Panc1 (cell line): Measurements from ENCODE around the gene PDE10A. TPM values are rescaled to one million over a fixed set of nuclear protein-coding genes. Genes with fewer than 3 reads are reported as not detected.

Source experiments
- ATAC-seq: fragments of 200-7000 bp; cut with Tn5 transposase; 2 replicates; pipeline ENCODE4 v1.9.1; 2020; ENCODE audit warnings: mild to moderate bottlenecking, moderate library complexity
- BruUV-seq: library from RNA; stranded (reverse); fragments of 400-500 nt; replicated peaks from 2 replicates; lab custom pipeline; 2021; lab: Mats Ljungman, UMichigan
- CTCF ChIA-PET: fragments of 300-600 bp; sonication (Branson Sonifier 250); formaldehyde crosslinking; loops from one replicate; lab custom pipeline; 2022; ENCODE audit warnings: antibody characterized with exemption; lab: Charles Lee
- POLR2A ChIA-PET: fragments of 300-600 bp; sonication (Branson Sonifier 250); formaldehyde crosslinking; loops from one replicate; lab custom pipeline; 2022; ENCODE audit warnings: antibody characterized with exemption; lab: Charles Lee
- DNase-seq: peaks from one replicate; pipeline ENCODE4 v3.0.0-alpha.2; 2010; ENCODE audit warnings: low read depth, low spot score
- H3K27ac ChIP-seq: 2 replicates; pipeline ENCODE4 v1.5.1; 2011; ENCODE audit warnings: mild to moderate bottlenecking, low read length, inconsistent platforms
- H3K27me3 ChIP-seq: fragments of 200-500 bp; sonication (Bioruptor generic); 2 replicates; pipeline ENCODE4 v1.6.0; 2014; ENCODE audit warnings: low read length, inconsistent platforms; ENCODE audit not compliant: control insufficient read depth, insufficient read depth
- H3K36me3 ChIP-seq: fragments of 200-500 bp; sonication (Bioruptor generic); 2 replicates; pipeline ENCODE4 v1.5.1; 2014; ENCODE audit warnings: inconsistent platforms, mild to moderate bottlenecking, low read length, moderate library complexity; ENCODE audit not compliant: control insufficient read depth, insufficient read depth
- H3K4me1 ChIP-seq: 2 replicates; pipeline ENCODE4 v1.5.1; 2011; ENCODE audit warnings: inconsistent platforms, mild to moderate bottlenecking, low read length, moderate library complexity; ENCODE audit not compliant: control insufficient read depth, insufficient read depth
- H3K4me3 ChIP-seq, 2 experiments: 2 replicates each; pipeline ENCODE4 v1.5.1; 2011 to 2012; ENCODE audit warnings: low read depth in 2 of 2, low read length in 2 of 2, mild to moderate bottlenecking in 2 of 2, inconsistent platforms in 1 of 2, moderate library complexity in 1 of 2
- H3K9me3 ChIP-seq: fragments of 200-500 bp; sonication (Bioruptor generic); 2 replicates; pipeline ENCODE4 v1.5.1; 2014; ENCODE audit warnings: low read depth, mild to moderate bottlenecking, inconsistent platforms, low read length, moderate library complexity; ENCODE audit not compliant: control insufficient read depth, insufficient read depth
- POLR2AphosphoS5 ChIP-seq: IDR thresholded peaks from 2 replicates; pipeline ENCODE4 v1.6.1; 2012; ENCODE audit warnings: mild to moderate bottlenecking, low read depth, low read length, moderate library complexity
- REST ChIP-seq, 2 experiments: IDR thresholded peaks; 2 replicates each; pipeline ENCODE4 v1.6.1; 2011 to 2012; ENCODE audit warnings: low read depth in 2 of 2, control low read depth in 1 of 2, low read length in 1 of 2, mild to moderate bottlenecking in 1 of 2, moderate library complexity in 1 of 2; ENCODE audit not compliant: insufficient read depth in 1 of 2
- SIN3A ChIP-seq: IDR thresholded peaks from 2 replicates; pipeline ENCODE4 v1.6.1; 2012; ENCODE audit warnings: low read depth, mild to moderate bottlenecking, low read length, moderate library complexity, borderline replicate concordance; ENCODE audit not compliant: insufficient read depth
- TCF7L2 ChIP-seq: IDR thresholded peaks from 2 replicates; pipeline ENCODE4 v1.6.1; 2011; ENCODE audit warnings: mild to moderate bottlenecking, low read depth, low read length, inconsistent platforms
- in situ Hi-C: cut with HindIII; loops from 2 replicates; pipeline ENCODE4 v1.10.0; 2016; ENCODE audit warnings: low sequenced_read_pairs, low pct_unique_long_range_greater_than_20kb
- intact Hi-C: fragments of 100-400 bp; cut with micrococcal nuclease; formaldehyde crosslinking; loops from one replicate; pipeline ENCODE4 v1.10.0; 2022; ENCODE audit not compliant: unreplicated experiment
- total RNA-seq: library from RNA; stranded (reverse); gene quantifications from one replicate; pipeline ENCODE4 v1.2.1, GENCODE V29; 2021; ENCODE audit not compliant: unreplicated experiment
- TF ChIP-seq, protein P1 (sequence below): fragments of 450-650 bp; IDR thresholded peaks from 2 replicates; pipeline ENCODE4 v1.5.1; 2017; ENCODE audit warnings: mild to moderate bottlenecking

Gene PDE10A
- total RNA-seq, 1 experiment from 2014 or later = 27.8 TPM

DNA sequence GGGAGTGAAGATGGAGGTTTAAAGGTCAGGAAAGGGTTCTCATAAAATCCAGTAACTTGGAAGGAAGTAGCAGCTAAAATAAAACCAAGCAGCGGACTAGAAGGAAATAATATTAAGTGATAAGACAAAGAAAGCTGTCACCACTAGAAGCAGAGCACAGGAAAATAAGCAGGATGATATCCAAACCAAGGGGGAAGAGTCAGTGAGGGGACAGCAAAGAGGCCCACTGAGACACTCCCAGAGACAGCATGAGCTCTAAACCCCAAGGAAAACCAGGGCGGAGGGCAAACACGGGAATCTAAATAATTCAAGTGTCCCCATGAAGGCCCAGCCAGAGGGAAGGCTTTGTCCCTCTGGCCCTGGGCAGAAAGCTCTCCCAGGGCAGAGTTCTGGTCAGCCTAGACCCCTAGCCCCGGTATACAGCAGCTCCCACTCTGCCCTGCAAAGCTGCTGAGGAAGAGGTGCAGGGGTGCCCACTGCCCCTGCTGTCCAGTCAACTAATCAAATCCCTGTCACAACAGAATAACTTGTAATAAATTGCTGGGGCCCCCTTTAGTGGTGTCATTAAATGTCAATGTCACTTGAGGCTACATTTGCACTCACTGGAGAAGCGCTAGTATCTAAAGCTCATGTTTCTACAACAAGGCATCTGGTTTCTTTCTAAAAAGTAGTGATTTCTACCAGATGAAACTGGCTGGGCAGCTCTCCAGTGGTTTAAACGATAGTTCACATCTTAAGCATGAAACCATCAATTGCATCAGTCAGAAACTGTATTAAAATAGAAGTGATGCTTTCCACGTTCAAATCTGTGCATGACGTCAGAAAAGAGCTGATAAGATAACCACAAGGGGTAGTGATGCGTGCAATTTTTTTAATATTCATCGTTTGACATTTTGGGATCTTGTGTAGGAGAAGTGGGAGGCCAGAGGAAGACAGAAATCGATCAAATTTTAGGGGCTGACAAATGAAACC is 13.6 kb downstream of the PDE10A start:
- in situ Hi-C loops (no loop called here), intact Hi-C loops (no loop called here)
- H3K36me3 ChIP-seq = no peaks in the 10 kb centered on the region
- BruUV-seq = no TSS peak
- H3K27ac ChIP-seq = peak overlapping the region; percentile 19; the same call in 1 of the 2 replicates
- POLR2A ChIA-PET = interaction anchor here (0.6 kb wide), 1 partner anchor 211 kb away, joined by 3 read pairs; no protein-coding TSS in a partner anchor
- peaks cover 69% of the 10 kb centered on the region for H3K4me1 ChIP-seq
- H3K4me3 ChIP-seq = peak overlapping the region in 1 of 2 experiments; percentile 27; a peak in 1 of 4 replicates
- CTCF ChIA-PET = interaction anchor here (1.2 kb wide), 1 partner anchor 209 kb away, joined by 4 read pairs; no protein-coding TSS in a partner anchor
- no peak for TF ChIP-seq REST (IDR thresholded peaks at IDR 0.05; ENCODE audit: insufficient read depth in 1 of 2, low read depth in 2 of 2, low read length in 1 of 2)
- no peak for TF ChIP-seq SIN3A
- TF ChIP-seq POLR2AphosphoS5 = no peak
- TF ChIP-seq, protein P1, sequence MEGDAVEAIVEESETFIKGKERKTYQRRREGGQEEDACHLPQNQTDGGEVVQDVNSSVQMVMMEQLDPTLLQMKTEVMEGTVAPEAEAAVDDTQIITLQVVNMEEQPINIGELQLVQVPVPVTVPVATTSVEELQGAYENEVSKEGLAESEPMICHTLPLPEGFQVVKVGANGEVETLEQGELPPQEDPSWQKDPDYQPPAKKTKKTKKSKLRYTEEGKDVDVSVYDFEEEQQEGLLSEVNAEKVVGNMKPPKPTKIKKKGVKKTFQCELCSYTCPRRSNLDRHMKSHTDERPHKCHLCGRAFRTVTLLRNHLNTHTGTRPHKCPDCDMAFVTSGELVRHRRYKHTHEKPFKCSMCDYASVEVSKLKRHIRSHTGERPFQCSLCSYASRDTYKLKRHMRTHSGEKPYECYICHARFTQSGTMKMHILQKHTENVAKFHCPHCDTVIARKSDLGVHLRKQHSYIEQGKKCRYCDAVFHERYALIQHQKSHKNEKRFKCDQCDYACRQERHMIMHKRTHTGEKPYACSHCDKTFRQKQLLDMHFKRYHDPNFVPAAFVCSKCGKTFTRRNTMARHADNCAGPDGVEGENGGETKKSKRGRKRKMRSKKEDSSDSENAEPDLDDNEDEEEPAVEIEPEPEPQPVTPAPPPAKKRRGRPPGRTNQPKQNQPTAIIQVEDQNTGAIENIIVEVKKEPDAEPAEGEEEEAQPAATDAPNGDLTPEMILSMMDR = no peak
- no peak for TF ChIP-seq TCF7L2
- no peaks in the 10 kb centered on the region for H3K27me3 ChIP-seq
- DNase-seq = no peak
- H3K9me3 ChIP-seq = no peaks in the 10 kb centered on the region
- ATAC-seq = no peak

DNA sequence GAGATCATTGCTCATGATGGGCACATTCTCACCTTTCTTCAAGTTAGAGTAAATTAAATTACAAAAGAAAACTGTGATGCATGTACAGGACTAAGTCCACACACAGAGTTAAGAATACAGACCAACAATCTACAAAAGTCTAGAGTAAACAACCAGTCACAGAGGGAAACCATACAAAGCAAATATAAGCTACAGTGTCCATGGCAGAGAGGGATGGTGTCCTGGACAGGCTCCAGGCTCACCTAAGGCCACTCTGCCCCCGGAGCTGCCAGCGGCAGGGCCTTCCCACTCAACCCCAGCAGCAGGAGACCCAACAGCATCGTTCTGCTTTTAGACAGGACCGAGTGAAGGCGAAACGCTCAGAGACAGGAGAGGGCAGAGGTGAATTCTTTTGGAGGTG is 16.0 kb downstream of the PDE10A start:
- DNase-seq (no peak), ATAC-seq (peak; percentile 57)
- Histone ChIP-seq H3K27ac (peak overlapping the region; percentile 10), H3K9me3 (no peaks in the 10 kb centered on the region), H3K27me3 (no peaks in the 10 kb centered on the region), H3K36me3 (no peaks in the 10 kb centered on the region), H3K4me3 (peak overlapping the region in 1 of 2 experiments; percentile 36; a peak in 2 of 4 replicates), H3K4me1 (peaks cover 55% of the 10 kb centered on the region)
- in situ Hi-C loops (no loop called here), intact Hi-C loops (no loop called here)
- no TSS peak for BruUV-seq
- TF ChIP-seq POLR2AphosphoS5 (no peak), REST (IDR thresholded peaks at IDR 0.05; ENCODE audit: insufficient read depth in 1 of 2, low read depth in 2 of 2, low read length in 1 of 2) (no peak), SIN3A (no peak), TCF7L2 (no peak)
- TF ChIP-seq, protein P1 = no peak
- CTCF ChIA-PET = interaction anchor here (0.8 kb wide), 1 partner anchor 91 kb away, joined by 8 read pairs; no protein-coding TSS in a partner anchor
- POLR2A ChIA-PET = no interaction called here
